Kidney capillary endothelial cell (primary cell): ENCODE data around the gene ZNF471.

ENCODE experiments used
- DNase-seq: peaks from one replicate; pipeline ENCODE4 v3.0.0-alpha.2; 2018; ENCODE audit warnings: low spot score

Gene ZNF471

GRCh38 chr19:56573914-56574313 lies 66.3 kb downstream of the ZNF471 start:
- no peak for DNase-seq

GRCh38 chr19:56577719-56578602 lies 70.3 kb downstream of the ZNF471 start:
- DNase-seq = no peak
